Ishikawa (cell line): ENCODE measurements around the gene RAI2.

Experiments
- CEBPB ChIP-seq: IDR thresholded peaks from 2 replicates; pipeline ENCODE4 v1.6.1; 2012
- CREB1 ChIP-seq: IDR thresholded peaks from 2 replicates; pipeline ENCODE4 v1.6.1; 2012; ENCODE audit warnings: low read depth
- EGR1 ChIP-seq: IDR thresholded peaks from 2 replicates; pipeline ENCODE4 v1.6.1; 2012
- EP300 ChIP-seq: IDR thresholded peaks from 2 replicates; pipeline ENCODE4 v1.6.1; 2012; ENCODE audit warnings: borderline replicate concordance
- FOXM1 ChIP-seq: IDR thresholded peaks from 2 replicates; pipeline ENCODE4 v1.6.1; 2012; ENCODE audit warnings: low read depth, borderline replicate concordance
- NFIC ChIP-seq: IDR thresholded peaks from 2 replicates; pipeline ENCODE4 v1.6.1; 2012
- RAD21 ChIP-seq: IDR thresholded peaks from 2 replicates; pipeline ENCODE4 v1.6.1; 2012; ENCODE audit warnings: low read depth
- TAF1 ChIP-seq: IDR thresholded peaks from 2 replicates; pipeline ENCODE4 v1.6.1; 2012; ENCODE audit warnings: low read depth, mild to moderate bottlenecking
- TCF12 ChIP-seq: IDR thresholded peaks from 2 replicates; pipeline ENCODE4 v1.6.1; 2012; ENCODE audit warnings: low read depth
- TEAD4 ChIP-seq: IDR thresholded peaks from 2 replicates; pipeline ENCODE4 v1.6.1; 2012
- YY1 ChIP-seq: IDR thresholded peaks from 2 replicates; pipeline ENCODE4 v1.6.1; 2012; ENCODE audit warnings: low read depth
- ZBTB7A ChIP-seq: IDR thresholded peaks from 2 replicates; pipeline ENCODE4 v1.6.1; 2012; ENCODE audit warnings: low read depth
- TF ChIP-seq, protein P1 (sequence below): IDR thresholded peaks from 2 replicates; pipeline ENCODE4 v1.6.1; 2012; ENCODE audit warnings: low read depth, mild to moderate bottlenecking
- TF ChIP-seq, protein P2 (sequence below): IDR thresholded peaks from 2 replicates; pipeline ENCODE4 v1.6.1; 2012
- TF ChIP-seq, protein P3 (sequence below): IDR thresholded peaks from 2 replicates; pipeline ENCODE4 v1.6.1; 2012

The RAI2 gene

DNA sequence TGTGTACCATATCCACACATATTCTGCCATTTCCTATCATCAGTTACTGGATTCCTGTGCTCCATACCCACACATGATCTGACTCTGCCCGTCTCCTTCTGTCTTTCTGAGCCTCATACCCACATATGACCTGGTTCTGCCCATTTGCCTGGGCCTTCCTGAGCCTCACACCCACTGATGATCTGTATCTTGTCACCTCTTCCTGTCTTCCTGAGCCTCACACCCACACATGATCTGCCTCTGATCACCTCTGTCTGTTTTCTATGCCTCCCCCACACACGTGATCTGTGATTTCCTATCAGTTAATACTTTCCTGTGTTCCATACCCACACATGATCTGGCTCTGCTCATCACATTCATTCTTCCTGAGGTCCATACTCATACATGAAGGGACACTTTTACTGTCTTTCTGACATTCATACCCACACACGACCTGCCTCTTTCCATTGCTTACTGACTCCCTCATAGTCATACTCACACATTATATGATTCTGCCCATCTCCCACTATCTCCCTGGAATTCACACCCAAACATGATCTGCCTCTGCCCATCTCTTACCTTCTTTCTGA, 91.3 kb downstream of the RAI2 start:
- TF ChIP-seq NFIC (no peak), ZBTB7A (no peak), CEBPB (no peak), TAF1 (no peak), FOXM1 (no peak), RAD21 (no peak), YY1 (no peak), TCF12 (no peak), EGR1 (no peak), TEAD4 (no peak), EP300 (no peak), CREB1 (no peak)
- TF ChIP-seq, protein P1, sequence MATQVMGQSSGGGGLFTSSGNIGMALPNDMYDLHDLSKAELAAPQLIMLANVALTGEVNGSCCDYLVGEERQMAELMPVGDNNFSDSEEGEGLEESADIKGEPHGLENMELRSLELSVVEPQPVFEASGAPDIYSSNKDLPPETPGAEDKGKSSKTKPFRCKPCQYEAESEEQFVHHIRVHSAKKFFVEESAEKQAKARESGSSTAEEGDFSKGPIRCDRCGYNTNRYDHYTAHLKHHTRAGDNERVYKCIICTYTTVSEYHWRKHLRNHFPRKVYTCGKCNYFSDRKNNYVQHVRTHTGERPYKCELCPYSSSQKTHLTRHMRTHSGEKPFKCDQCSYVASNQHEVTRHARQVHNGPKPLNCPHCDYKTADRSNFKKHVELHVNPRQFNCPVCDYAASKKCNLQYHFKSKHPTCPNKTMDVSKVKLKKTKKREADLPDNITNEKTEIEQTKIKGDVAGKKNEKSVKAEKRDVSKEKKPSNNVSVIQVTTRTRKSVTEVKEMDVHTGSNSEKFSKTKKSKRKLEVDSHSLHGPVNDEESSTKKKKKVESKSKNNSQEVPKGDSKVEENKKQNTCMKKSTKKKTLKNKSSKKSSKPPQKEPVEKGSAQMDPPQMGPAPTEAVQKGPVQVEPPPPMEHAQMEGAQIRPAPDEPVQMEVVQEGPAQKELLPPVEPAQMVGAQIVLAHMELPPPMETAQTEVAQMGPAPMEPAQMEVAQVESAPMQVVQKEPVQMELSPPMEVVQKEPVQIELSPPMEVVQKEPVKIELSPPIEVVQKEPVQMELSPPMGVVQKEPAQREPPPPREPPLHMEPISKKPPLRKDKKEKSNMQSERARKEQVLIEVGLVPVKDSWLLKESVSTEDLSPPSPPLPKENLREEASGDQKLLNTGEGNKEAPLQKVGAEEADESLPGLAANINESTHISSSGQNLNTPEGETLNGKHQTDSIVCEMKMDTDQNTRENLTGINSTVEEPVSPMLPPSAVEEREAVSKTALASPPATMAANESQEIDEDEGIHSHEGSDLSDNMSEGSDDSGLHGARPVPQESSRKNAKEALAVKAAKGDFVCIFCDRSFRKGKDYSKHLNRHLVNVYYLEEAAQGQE: no peak
- TF ChIP-seq, protein P2, sequence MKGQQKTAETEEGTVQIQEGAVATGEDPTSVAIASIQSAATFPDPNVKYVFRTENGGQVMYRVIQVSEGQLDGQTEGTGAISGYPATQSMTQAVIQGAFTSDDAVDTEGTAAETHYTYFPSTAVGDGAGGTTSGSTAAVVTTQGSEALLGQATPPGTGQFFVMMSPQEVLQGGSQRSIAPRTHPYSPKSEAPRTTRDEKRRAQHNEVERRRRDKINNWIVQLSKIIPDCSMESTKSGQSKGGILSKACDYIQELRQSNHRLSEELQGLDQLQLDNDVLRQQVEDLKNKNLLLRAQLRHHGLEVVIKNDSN: no peak
- TF ChIP-seq, protein P3, sequence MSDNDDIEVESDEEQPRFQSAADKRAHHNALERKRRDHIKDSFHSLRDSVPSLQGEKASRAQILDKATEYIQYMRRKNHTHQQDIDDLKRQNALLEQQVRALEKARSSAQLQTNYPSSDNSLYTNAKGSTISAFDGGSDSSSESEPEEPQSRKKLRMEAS: no peak

- no peak for TF ChIP-seq TEAD4
- no peak for TF ChIP-seq NFIC
- TF ChIP-seq ZBTB7A: no peak
- TF ChIP-seq, protein P2: no peak
- TF ChIP-seq EP300: no peak
- no peak for TF ChIP-seq YY1
- TF ChIP-seq CEBPB: no peak
- no peak for TF ChIP-seq RAD21
- TF ChIP-seq, protein P3: no peak
- no peak for TF ChIP-seq FOXM1
- TF ChIP-seq TAF1: no peak
- TF ChIP-seq TCF12: no peak
- TF ChIP-seq, protein P1: no peak
- no peak for TF ChIP-seq CREB1
- TF ChIP-seq EGR1: no peak
These were observed 92.1 kb downstream of the RAI2 start for GRCh38 chrX:17768997-17769396.

DNA sequence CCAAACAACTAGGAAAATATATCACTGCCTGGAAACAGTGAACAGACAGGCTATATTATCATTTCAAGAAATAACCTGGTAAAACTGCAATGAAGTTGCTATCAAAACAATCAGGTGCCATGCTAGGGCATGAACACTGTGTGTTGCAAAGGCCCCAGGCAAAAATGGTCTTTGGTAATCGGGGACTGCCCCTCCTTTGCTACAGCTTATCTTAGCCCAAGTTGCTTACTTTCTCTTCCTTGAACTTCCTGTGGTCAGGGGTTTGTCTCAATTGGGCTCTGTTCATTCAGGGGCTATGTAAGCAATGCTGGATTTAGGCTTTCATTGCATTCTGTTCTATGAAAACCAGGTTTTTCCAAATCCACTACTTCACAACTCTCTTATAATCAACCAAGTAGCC, 93.4 kb downstream of the RAI2 start:
- TF ChIP-seq ZBTB7A: no peak
- TF ChIP-seq, protein P1: no peak
- TF ChIP-seq TEAD4: no peak
- TF ChIP-seq EP300: no peak
- TF ChIP-seq CEBPB: no peak
- TF ChIP-seq, protein P2: no peak
- no peak for TF ChIP-seq FOXM1
- TF ChIP-seq RAD21: no peak
- TF ChIP-seq NFIC: no peak
- TF ChIP-seq TCF12: no peak
- no peak for TF ChIP-seq EGR1
- TF ChIP-seq YY1: no peak
- TF ChIP-seq, protein P3: no peak
- no peak for TF ChIP-seq CREB1

DNA sequence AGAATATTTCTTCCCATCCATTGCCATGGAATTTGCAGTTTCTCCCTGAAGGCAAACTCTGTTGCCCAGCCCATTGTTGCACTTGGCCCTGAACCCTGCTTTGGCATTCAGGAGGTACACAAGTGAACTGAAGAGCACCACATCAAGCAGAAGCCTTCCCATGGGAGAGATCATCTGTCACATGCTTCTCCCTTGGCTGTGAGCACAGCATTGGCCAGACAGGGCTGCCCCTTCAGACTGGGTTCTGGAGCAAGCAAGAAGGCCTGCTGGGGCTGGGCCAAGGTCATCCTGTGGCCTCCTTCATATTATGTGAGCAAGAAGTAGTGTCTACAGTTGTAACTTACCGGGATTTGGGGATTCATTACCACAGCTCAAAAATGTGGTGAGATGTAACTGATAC, 101.1 kb downstream of the RAI2 start:
- TF ChIP-seq TAF1: no peak
- no peak for TF ChIP-seq YY1
- no peak for TF ChIP-seq TCF12
- no peak for TF ChIP-seq TEAD4
- TF ChIP-seq, protein P1: no peak
- TF ChIP-seq, protein P3: no peak
- no peak for TF ChIP-seq EP300
- TF ChIP-seq RAD21: no peak
- TF ChIP-seq FOXM1: no peak
- no peak for TF ChIP-seq EGR1
